H1 (cell line): ENCODE measurements around the gene KAT8. TPM values are rescaled to one million over a fixed set of nuclear protein-coding genes. Genes with fewer than 3 reads are reported as not detected.
"Not testable (repeated sequence)": the region's sequence is repeated elsewhere in the genome, so short reads cannot be mapped to it uniquely, and the experiment has no call there.

Experiments used
- CTCF ChIA-PET: fragments of 300-600 bp; sonication (Branson Sonifier 250); formaldehyde crosslinking; loops from one replicate; lab custom pipeline; 2021; ENCODE audit not compliant: partially characterized antibody; lab: Charles Lee
- POLR2A ChIA-PET: fragments of 300-600 bp; sonication (Branson Sonifier 250); formaldehyde crosslinking; loops from one replicate; lab custom pipeline; 2021; ENCODE audit warnings: inconsistent platforms; ENCODE audit not compliant: partially characterized antibody; lab: Charles Lee
- DNase-seq, 2 experiments: peaks; one replicate each; pipeline versions ENCODE4 v3.0.0 to v3.0.0-alpha.2; 2010 to 2022; ENCODE audit warnings: low spot score in 2 of 2, low read depth in 1 of 2, mixed read lengths in 1 of 2
- FAIRE-seq: peaks from 2 replicates; lab custom pipeline; 2011; peaks lifted over from hg19 to GRCh38; lab: Jason Lieb, UNC
- H2AFZ ChIP-seq: 2 replicates; pipeline ENCODE4 v1.8.1; 2012; ENCODE audit warnings: low read length, inconsistent platforms
- H2AK5ac ChIP-seq: 2 replicates; pipeline ENCODE4 v1.6.1; 2013; ENCODE audit warnings: low read depth, low read length
- H2BK120ac ChIP-seq: replicated peaks from 2 replicates; pipeline ENCODE3; 2013; ENCODE audit warnings: low read depth, low read length, inconsistent platforms
- H2BK12ac ChIP-seq: 2 replicates; pipeline ENCODE4 v1.6.1; 2013; ENCODE audit warnings: low read depth, low read length
- H2BK15ac ChIP-seq: 2 replicates; pipeline ENCODE4 v1.6.1; 2013; ENCODE audit warnings: low read length
- H2BK20ac ChIP-seq: 2 replicates; pipeline ENCODE4 v1.6.1; 2013; ENCODE audit warnings: low read length
- H2BK5ac ChIP-seq: 2 replicates; pipeline ENCODE4 v1.6.1; 2013; ENCODE audit warnings: low read depth, low read length
- H3K14ac ChIP-seq: 2 replicates; pipeline ENCODE4 v1.6.1; 2013; ENCODE audit warnings: inconsistent platforms; ENCODE audit not compliant: insufficient read length
- H3K18ac ChIP-seq: 2 replicates; pipeline ENCODE4 v1.6.1; 2013; ENCODE audit warnings: low read length; ENCODE audit errors: extremely low read depth
- H3K23ac ChIP-seq: 2 replicates; pipeline ENCODE4 v1.6.1; 2013; ENCODE audit warnings: inconsistent platforms; ENCODE audit not compliant: insufficient read length
- H3K23me2 ChIP-seq: 2 replicates; pipeline ENCODE4 v1.6.1; 2013; ENCODE audit warnings: low read depth, low read length
- H3K27ac ChIP-seq: 2 replicates; pipeline ENCODE4 v1.6.1; 2011; ENCODE audit warnings: low read depth, low read length, inconsistent platforms
- H3K27me3 ChIP-seq, 4 experiments: replicated peaks in 1 of 4; 1 replicate in 1 of 4; 2 replicates in 3 of 4; pipeline versions ENCODE4 v1.6.1 to v1.8.1; 2011 to 2013; ENCODE audit warnings: low read length in 3 of 4, mild to moderate bottlenecking in 3 of 4, inconsistent platforms in 2 of 4, mixed read lengths in 2 of 4, moderate library complexity in 1 of 4; ENCODE audit not compliant: control insufficient read depth in 3 of 4, insufficient read depth in 3 of 4; ENCODE audit errors: extremely low read depth in 1 of 4
- H3K36me3 ChIP-seq, 4 experiments: 2 replicates each; pipeline versions ENCODE4 v1.6.1 to v1.8.1; 2011 to 2013; ENCODE audit warnings: mild to moderate bottlenecking in 4 of 4, low read length in 3 of 4, moderate library complexity in 2 of 4, control low read depth in 1 of 4, inconsistent platforms in 1 of 4; ENCODE audit not compliant: insufficient read depth in 4 of 4, control insufficient read depth in 2 of 4
- H3K4ac ChIP-seq: replicated peaks from 2 replicates; pipeline ENCODE3; 2013; ENCODE audit warnings: low read length, low read depth, mixed read lengths, inconsistent platforms; ENCODE audit not compliant: insufficient read length
- H3K4me1 ChIP-seq, 4 experiments: replicated peaks in 1 of 4; 1 replicate in 1 of 4; 2 replicates in 3 of 4; pipeline versions ENCODE4 v1.6.1 to v1.8.1; 2011 to 2013; ENCODE audit warnings: low read length in 3 of 4, inconsistent platforms in 2 of 4, mixed read lengths in 1 of 4; ENCODE audit not compliant: insufficient read depth in 4 of 4, control insufficient read depth in 3 of 4
- H3K4me2 ChIP-seq, 2 experiments: 2 replicates each; pipeline versions ENCODE4 v1.6.1 to v1.8.1; 2011 to 2013; ENCODE audit warnings: low read depth in 2 of 2, low read length in 2 of 2, control low read depth in 1 of 2, inconsistent platforms in 1 of 2, mild to moderate bottlenecking in 1 of 2; ENCODE audit not compliant: insufficient read depth in 1 of 2
- H3K4me3 ChIP-seq, 4 experiments: fragments of 200-600, 300-600 bp in 1 of 4; sonication (generic), shearing (Covaris generic), sonication (Bioruptor Twin) in 1 of 4; 2 replicates each; pipeline versions ENCODE4 v1.5.1 to v1.8.1; 2011 to 2016; ENCODE audit warnings: low read length in 4 of 4, low read depth in 3 of 4, control low read depth in 2 of 4, inconsistent platforms in 2 of 4, mild to moderate bottlenecking in 2 of 4, mixed read lengths in 1 of 4, moderate library complexity in 1 of 4; ENCODE audit not compliant: insufficient read depth in 2 of 4; ENCODE audit errors: extremely low read depth in 1 of 4
- H3K56ac ChIP-seq: replicated peaks from 2 replicates; pipeline ENCODE3; 2013; ENCODE audit warnings: low read depth, mild to moderate bottlenecking, mixed read lengths, low read length, inconsistent platforms; ENCODE audit not compliant: insufficient read length
- H3K79me1 ChIP-seq: 2 replicates; pipeline ENCODE4 v1.6.1; 2013; ENCODE audit warnings: low read depth, low read length, control low read depth
- H3K79me2 ChIP-seq, 2 experiments: 2 replicates each; pipeline versions ENCODE4 v1.6.1 to v1.8.1; 2012 to 2013; ENCODE audit warnings: low read length in 2 of 2, mild to moderate bottlenecking in 2 of 2, inconsistent platforms in 1 of 2; ENCODE audit not compliant: insufficient read depth in 2 of 2, control insufficient read depth in 1 of 2
- H3K9ac ChIP-seq, 4 experiments: replicated peaks in 1 of 4; 1 replicate in 1 of 4; 2 replicates in 3 of 4; pipeline versions ENCODE4 v1.6.1 to v1.8.1; 2011 to 2013; ENCODE audit warnings: low read depth in 3 of 4, low read length in 3 of 4, control low read depth in 2 of 4, mild to moderate bottlenecking in 2 of 4, moderate library complexity in 2 of 4, inconsistent platforms in 1 of 4; ENCODE audit errors: extremely low read depth in 1 of 4
- H3K9me3 ChIP-seq, 2 experiments: 2 replicates each; pipeline versions ENCODE4 v1.6.1 to v1.8.1; 2012 to 2013; ENCODE audit warnings: mild to moderate bottlenecking in 2 of 2, moderate library complexity in 2 of 2, control low read depth in 1 of 2, inconsistent platforms in 1 of 2, low read depth in 1 of 2, low read length in 1 of 2, mixed read lengths in 1 of 2; ENCODE audit not compliant: insufficient read depth in 2 of 2
- H4K20me1 ChIP-seq, 2 experiments: replicated peaks in 1 of 2; 2 replicates each; pipeline versions ENCODE3 to v1.8.1; 2011 to 2013; ENCODE audit warnings: inconsistent platforms in 2 of 2, low read length in 2 of 2, mild to moderate bottlenecking in 1 of 2; ENCODE audit not compliant: insufficient read depth in 2 of 2, control insufficient read depth in 1 of 2
- H4K5ac ChIP-seq: 2 replicates; pipeline ENCODE4 v1.6.1; 2013; ENCODE audit warnings: low read length, low read depth, mixed read lengths, inconsistent platforms; ENCODE audit not compliant: insufficient read length
- H4K8ac ChIP-seq: 2 replicates; pipeline ENCODE4 v1.8.0; 2013; ENCODE audit warnings: mild to moderate bottlenecking, moderate library complexity, low read length, inconsistent platforms; ENCODE audit not compliant: insufficient read depth; ENCODE audit errors: extremely low read depth
- H4K91ac ChIP-seq: replicated peaks from 2 replicates; pipeline ENCODE3; 2013; ENCODE audit warnings: low read length, mixed read lengths, inconsistent platforms; ENCODE audit not compliant: insufficient read length
- MAX ChIP-seq: IDR thresholded peaks from 2 replicates; pipeline ENCODE4 v1.6.1; 2012; ENCODE audit warnings: inconsistent platforms
- RFX5 ChIP-seq: IDR thresholded peaks from 2 replicates; pipeline ENCODE4 v1.6.1; 2011; ENCODE audit warnings: low read depth, low read length, improper control_type of control experiment, borderline replicate concordance
- WGBS, 2 experiments: shearing (Covaris generic) in 1 of 2; methylation state at CpG; one replicate each; pipeline versions ENCODE4 v1.1.6 to v1.1.7; 2013 to 2015; ENCODE audit warnings: low lambda C conversion rate in 2 of 2, mixed read lengths in 2 of 2, inconsistent platforms in 1 of 2, low coverage in 1 of 2, missing lambda C conversion rate in 1 of 2; ENCODE audit not compliant: insufficient replicate concordance in 2 of 2, insufficient coverage in 1 of 2, insufficient read length in 1 of 2; ENCODE audit errors: extremely low coverage in 1 of 2, missing lambda C conversion rate in 1 of 2; 5-methylcytosine and 5-hydroxymethylcytosine counted together
- polyA plus RNA-seq, 7 experiments: library from polyadenylated mRNA; depleted of rRNA in 3 of 7; stranded (reverse) in 5 of 7; unstranded in 2 of 7; fragments of >200 nt in 5 of 7; fragments of 200-250 nt in 2 of 7; gene quantifications; 1 replicate in 5 of 7; 2 replicates in 1 of 7; 4 replicates in 1 of 7; pipeline versions ENCODE4 v1.2.1 to v1.2.3, GENCODE V29; 2011 to 2013; ENCODE audit warnings: missing spikeins in 2 of 7, mixed read lengths in 2 of 7
- total RNA-seq: library from RNA; stranded (reverse); fragmentation: NEBNext Ultra II Directional; extraction: Animal tissue kit (Norgen Biotek cat#: 25700); gene quantifications from 2 replicates; pipeline ENCODE4 v1.2.1, GENCODE V29; 2021

Gene KAT8
- total and polyA plus RNA-seq, 2 of the 8 experiments (the other 6 are each of a cell fraction or from before 2014, with no cell fraction given), result 52.6 to 61.6 TPM

- TF ChIP-seq RFX5 (no peak), MAX (no peak)
Observed at GRCh38 chr16:31099860-31100638, 17.4 kb upstream of the KAT8 start (continued).

- H3K4me3 ChIP-seq, H3K79me1 ChIP-seq, H3K4me2 ChIP-seq, H4K8ac ChIP-seq, H3K4me1 ChIP-seq, H3K23me2 ChIP-seq, H2BK120ac ChIP-seq, H2AFZ ChIP-seq, FAIRE-seq, H3K79me2 ChIP-seq, H4K20me1 ChIP-seq, DNase-seq, H2BK5ac ChIP-seq, H3K23ac ChIP-seq, H3K9me3 ChIP-seq, H3K56ac ChIP-seq, H3K18ac ChIP-seq, H2BK20ac ChIP-seq, H3K9ac ChIP-seq, H4K91ac ChIP-seq, H3K14ac ChIP-seq, H3K27me3 ChIP-seq, H3K36me3 ChIP-seq, H4K5ac ChIP-seq, H2BK12ac ChIP-seq, H2BK15ac ChIP-seq, H2AK5ac ChIP-seq, H3K4ac ChIP-seq, H3K27ac ChIP-seq: not testable (repeated sequence)
- 84% methylated on average over 12 of the region's 13 CpGs; no CpG with 5 or more reads in 1 of the 2 experiments for WGBS, 2 experiments
- ChIA-PET POLR2A (interaction anchor here (0.7 to 3.0 kb wide), 9 partner anchors 10 to 79 kb away, joined by 3 to 16 read pairs (median 3); partner anchors contain the start of genes FUS, KAT8 and ZNF668), CTCF (interaction anchor here (0.6 to 1.9 kb wide), 10 partner anchors 8 to 185 kb away, joined by 3 to 7 read pairs (median 4); partner anchors contain the start of gene KAT8)
Observed at GRCh38 chr16:31100876-31101641, 16.4 kb upstream of the KAT8 start.
